NB4 (cell line): ENCODE measurements around the gene AS3MT.

Experiments
- DNase-seq: peaks from one replicate; pipeline ENCODE4 v3.0.0; 2010; ENCODE audit warnings: low read depth
- H3K4me3 ChIP-seq: one replicate; pipeline ENCODE4 v1.5.1; 2011; ENCODE audit warnings: mild to moderate bottlenecking, low read depth, low read length, moderate library complexity
- CTCF ChIP-seq: IDR thresholded peaks from one replicate; pipeline ENCODE4 v1.5.1; 2012; ENCODE audit warnings: low read depth, low read length
- MAX ChIP-seq: IDR thresholded peaks from 2 replicates; pipeline ENCODE4 v1.6.1; 2011; ENCODE audit warnings: low read depth, low read length
- MYC ChIP-seq: IDR thresholded peaks from 2 replicates; pipeline ENCODE4 v1.6.1; 2011; ENCODE audit warnings: low read depth, low read length
- POLR2A ChIP-seq: IDR thresholded peaks from 2 replicates; pipeline ENCODE4 v1.6.1; 2011; ENCODE audit warnings: mild to moderate bottlenecking; ENCODE audit not compliant: insufficient read length; ENCODE audit errors: extremely low read depth

AS3MT gene

GRCh38 chr10:102876747-102877153 lies 7.5 kb downstream of the AS3MT start:
- DNase-seq = no peak
- TF ChIP-seq CTCF (no peak), MAX (no peak), POLR2A (no peak), MYC (no peak)
- no peak overlapping the region for H3K4me3 ChIP-seq

GRCh38 chr10:102878629-102879028 lies 9.4 kb downstream of the AS3MT start:
- TF ChIP-seq CTCF (no peak), MYC (no peak), POLR2A (no peak), MAX (no peak)
- H3K4me3 ChIP-seq = no peak overlapping the region
- no peak for DNase-seq

- no peak for TF ChIP-seq CTCF
- no peak for TF ChIP-seq MYC
- no peak for TF ChIP-seq MAX
- no peak for TF ChIP-seq POLR2A
- H3K4me3 ChIP-seq = no peak overlapping the region
Observed at GRCh38 chr10:102880256-102880655, 11.0 kb downstream of the AS3MT start.

GRCh38 chr10:102888048-102888447 lies 18.8 kb downstream of the AS3MT start:
- DNase-seq = no peak
- TF ChIP-seq MAX = no peak
- no peak for TF ChIP-seq POLR2A
- no peak for TF ChIP-seq MYC
- TF ChIP-seq CTCF = no peak
- H3K4me3 ChIP-seq = no peak overlapping the region

More at GRCh38 chr10:102880256-102880655, 11.0 kb downstream of the AS3MT start:
- no peak for DNase-seq

GRCh38 chr10:102894466-102895213 lies 25.4 kb downstream of the AS3MT start:
- TF ChIP-seq MYC = no peak
- TF ChIP-seq CTCF = no peak
- no peak for TF ChIP-seq MAX
- no peak for TF ChIP-seq POLR2A
- DNase-seq = no peak
- H3K4me3 ChIP-seq = no peak overlapping the region

GRCh38 chr10:102900006-102900405 lies 30.7 kb downstream of the AS3MT start:
- no peak overlapping the region for H3K4me3 ChIP-seq
- DNase-seq = no peak
- TF ChIP-seq CTCF (no peak), MYC (no peak), MAX (no peak), POLR2A (no peak)
